ENCODE data around the gene TRIM31. TPM values are rescaled to one million over a fixed set of nuclear protein-coding genes. Genes with fewer than 3 reads are reported as not detected.

Gene TRIM31
- polyA plus RNA-seq, 1 donor (not counting 4 experiments of a cell fraction or from before 2014, with no cell fraction given), result not detected

DNA sequence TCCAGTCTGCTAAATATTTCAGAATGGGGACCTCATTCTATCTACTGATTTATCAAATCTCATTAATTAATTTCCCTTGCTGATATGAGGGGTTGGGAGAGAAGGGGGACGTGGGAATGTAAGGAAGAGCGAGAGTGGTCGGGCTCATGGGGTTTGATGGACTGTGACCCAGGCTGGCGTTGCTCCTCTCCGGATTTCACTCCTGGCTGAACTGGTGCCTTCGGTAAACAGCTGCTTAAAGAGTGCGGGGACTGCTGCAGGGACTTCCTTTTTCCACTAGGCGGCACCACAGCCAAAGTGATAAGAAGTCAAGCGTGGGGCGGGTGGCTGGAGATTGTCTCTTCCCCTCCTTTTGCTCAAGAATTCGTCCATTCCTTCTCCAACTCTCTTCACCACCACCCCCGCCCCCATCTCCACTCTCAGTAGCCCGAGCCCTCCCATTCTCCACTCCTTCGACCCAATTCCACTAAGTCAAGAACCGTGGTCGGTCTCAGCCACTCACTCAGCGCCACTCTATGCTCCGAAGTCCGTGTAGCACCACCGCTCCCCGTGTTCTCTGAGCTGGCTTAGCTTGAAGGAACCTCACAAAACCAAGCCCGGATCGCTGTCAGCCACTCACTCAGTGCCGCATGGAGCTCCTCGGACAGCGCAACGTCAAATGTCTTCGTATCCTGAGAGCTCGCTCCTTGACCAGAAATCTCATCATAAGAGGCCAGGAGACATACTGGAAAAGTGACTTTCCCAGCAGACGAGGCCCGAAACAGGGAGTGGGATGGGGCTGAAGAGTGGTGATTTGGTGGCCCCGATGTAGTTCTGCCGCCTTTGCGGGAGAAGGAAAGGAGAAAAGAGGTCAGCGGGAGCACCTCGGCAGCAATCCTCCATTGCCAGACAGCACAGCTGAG, 9.7 kb downstream of the TRIM31 start:
- no peak for TF ChIP-seq EZH2 (IDR thresholded peaks at IDR 0.05; ENCODE audit: low read length)
- TF ChIP-seq, protein P1, sequence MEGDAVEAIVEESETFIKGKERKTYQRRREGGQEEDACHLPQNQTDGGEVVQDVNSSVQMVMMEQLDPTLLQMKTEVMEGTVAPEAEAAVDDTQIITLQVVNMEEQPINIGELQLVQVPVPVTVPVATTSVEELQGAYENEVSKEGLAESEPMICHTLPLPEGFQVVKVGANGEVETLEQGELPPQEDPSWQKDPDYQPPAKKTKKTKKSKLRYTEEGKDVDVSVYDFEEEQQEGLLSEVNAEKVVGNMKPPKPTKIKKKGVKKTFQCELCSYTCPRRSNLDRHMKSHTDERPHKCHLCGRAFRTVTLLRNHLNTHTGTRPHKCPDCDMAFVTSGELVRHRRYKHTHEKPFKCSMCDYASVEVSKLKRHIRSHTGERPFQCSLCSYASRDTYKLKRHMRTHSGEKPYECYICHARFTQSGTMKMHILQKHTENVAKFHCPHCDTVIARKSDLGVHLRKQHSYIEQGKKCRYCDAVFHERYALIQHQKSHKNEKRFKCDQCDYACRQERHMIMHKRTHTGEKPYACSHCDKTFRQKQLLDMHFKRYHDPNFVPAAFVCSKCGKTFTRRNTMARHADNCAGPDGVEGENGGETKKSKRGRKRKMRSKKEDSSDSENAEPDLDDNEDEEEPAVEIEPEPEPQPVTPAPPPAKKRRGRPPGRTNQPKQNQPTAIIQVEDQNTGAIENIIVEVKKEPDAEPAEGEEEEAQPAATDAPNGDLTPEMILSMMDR (optimal IDR thresholded peaks at IDR 0.05 in 1 of 3, IDR thresholded peaks at IDR 0.05 in 1 of 3, conservative IDR thresholded peaks at IDR 0.05 in 1 of 3; ENCODE audit: extremely low read depth in 1 of 3, insufficient read depth in 2 of 3, low read length in 3 of 3), result peak; percentile 88 to 92 (median 90)
- no peaks in the 10 kb centered on the region for H3K27me3 ChIP-seq (ENCODE audit: control insufficient read depth, extremely low read depth, insufficient read depth, low read length)
- no peaks in the 10 kb centered on the region for H3K36me3 ChIP-seq (ENCODE audit: control insufficient read depth in 2 of 2, extremely low read depth in 1 of 2, insufficient read depth in 2 of 2, low read length in 2 of 2)
- H3K9me1 ChIP-seq (ENCODE audit: control insufficient read depth, extremely low read depth, insufficient read depth, low read length), result no peaks in the 10 kb centered on the region
- no peaks in the 10 kb centered on the region for H3K9me3 ChIP-seq (ENCODE audit: control insufficient read depth, low read depth, low read length)
- no peaks in the 10 kb centered on the region for H3K79me2 ChIP-seq (ENCODE audit: control insufficient read depth, insufficient read depth, low read length)
- DNase-seq (ENCODE audit: low read depth, low spot score) (peak; percentile 40), FAIRE-seq (peak; percentile 90)
- no peaks in the 10 kb centered on the region for H4K20me1 ChIP-seq (ENCODE audit: control insufficient read depth, extremely low read depth, insufficient read depth, low read length)
- peak overlapping the region; percentile 29 to 63 (median 52) for H3K4me3 ChIP-seq (ENCODE audit: control insufficient read depth in 2 of 3, extremely low read depth in 1 of 3, insufficient read depth in 2 of 3, low read depth in 1 of 3, low read length in 3 of 3)
- H3K9ac ChIP-seq (ENCODE audit: control insufficient read depth, extremely low read depth, insufficient read depth, low read length), result peak overlapping the region; percentile 17
- dilution Hi-C loops (cut with MboI; ENCODE audit: extremely low pct_ligation_motif_present, low sequenced_read_pairs), result no loop called here
- no peak overlapping the region for H3K27ac ChIP-seq (ENCODE audit: control insufficient read depth, insufficient read depth, low read length)
- peak overlapping the region; percentile 99 for H3K4me2 ChIP-seq (ENCODE audit: control insufficient read depth, extremely low read depth, insufficient read depth, low read depth, low read length)
- peaks cover 34% of the 10 kb centered on the region for H3K4me1 ChIP-seq (ENCODE audit: control insufficient read depth, extremely low read depth, insufficient read depth, low read length)
- H2AFZ ChIP-seq (ENCODE audit: control insufficient read depth, low read length), result peak overlapping the region; percentile 92

DNA sequence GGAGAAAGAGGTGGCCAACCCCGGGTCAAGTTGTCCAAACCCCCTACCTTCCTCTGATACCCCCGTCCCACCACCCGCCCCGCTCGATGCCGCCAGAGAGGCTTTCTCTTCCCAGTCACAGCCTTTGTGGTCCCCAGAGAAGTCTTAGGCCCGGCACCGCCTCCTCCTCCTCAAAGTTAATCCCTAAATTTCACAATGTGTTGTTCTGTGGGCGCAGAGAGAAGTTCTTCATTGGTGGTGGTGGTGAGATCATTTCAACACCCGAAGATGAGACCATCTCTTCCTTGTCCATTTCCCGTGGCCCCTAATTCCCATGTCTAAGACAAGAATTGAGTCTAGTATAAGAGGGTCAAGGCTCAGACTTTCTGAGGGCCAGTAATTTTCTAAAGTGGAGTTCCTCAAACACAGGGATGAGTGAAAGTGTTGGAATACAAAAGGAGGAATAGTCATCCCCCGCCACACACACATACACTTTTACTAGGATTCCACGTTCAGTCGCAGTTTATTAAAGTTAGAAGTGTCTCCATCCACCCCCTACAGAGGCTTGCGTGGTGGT, 10.4 kb downstream of the TRIM31 start:
- H3K79me2 ChIP-seq (ENCODE audit: control insufficient read depth, insufficient read depth, low read length), result no peaks in the 10 kb centered on the region
- dilution Hi-C loops (cut with MboI; ENCODE audit: extremely low pct_ligation_motif_present, low sequenced_read_pairs), result no loop called here
- FAIRE-seq, result no peak
- H3K4me1 ChIP-seq (ENCODE audit: control insufficient read depth, extremely low read depth, insufficient read depth, low read length), result peaks cover 34% of the 10 kb centered on the region
- no peak overlapping the region for H3K27ac ChIP-seq (ENCODE audit: control insufficient read depth, insufficient read depth, low read length)
- no peak for DNase-seq (ENCODE audit: low read depth, low spot score)
- H4K20me1 ChIP-seq (ENCODE audit: control insufficient read depth, extremely low read depth, insufficient read depth, low read length), result no peaks in the 10 kb centered on the region
- H3K4me3 ChIP-seq (ENCODE audit: control insufficient read depth in 2 of 3, extremely low read depth in 1 of 3, insufficient read depth in 2 of 3, low read depth in 1 of 3, low read length in 3 of 3), result peak overlapping the region in 2 of 3 experiments; percentile 7 to 80
- H3K4me2 ChIP-seq (ENCODE audit: control insufficient read depth, extremely low read depth, insufficient read depth, low read depth, low read length), result peak overlapping the region; percentile 99
- no peaks in the 10 kb centered on the region for H3K36me3 ChIP-seq (ENCODE audit: control insufficient read depth in 2 of 2, extremely low read depth in 1 of 2, insufficient read depth in 2 of 2, low read length in 2 of 2)
- H3K9me3 ChIP-seq (ENCODE audit: control insufficient read depth, low read depth, low read length), result no peaks in the 10 kb centered on the region
- no peaks in the 10 kb centered on the region for H3K9me1 ChIP-seq (ENCODE audit: control insufficient read depth, extremely low read depth, insufficient read depth, low read length)
- peak overlapping the region; percentile 73 for H3K9ac ChIP-seq (ENCODE audit: control insufficient read depth, extremely low read depth, insufficient read depth, low read length)
- peak overlapping the region; percentile 71 for H2AFZ ChIP-seq (ENCODE audit: control insufficient read depth, low read length)
- TF ChIP-seq, protein P1 (optimal IDR thresholded peaks at IDR 0.05 in 1 of 3, IDR thresholded peaks at IDR 0.05 in 1 of 3, conservative IDR thresholded peaks at IDR 0.05 in 1 of 3; ENCODE audit: extremely low read depth in 1 of 3, insufficient read depth in 2 of 3, low read length in 3 of 3), result no peak
- no peak for TF ChIP-seq EZH2 (IDR thresholded peaks at IDR 0.05; ENCODE audit: low read length)
- H3K27me3 ChIP-seq (ENCODE audit: control insufficient read depth, extremely low read depth, insufficient read depth, low read length), result no peaks in the 10 kb centered on the region

Measured in keratinocyte (primary cell).